HEK293 (cell line): ENCODE data around the gene C1orf35.

ENCODE experiments used
- BCL6B ChIP-seq: fragments of 450-650 bp; formaldehyde crosslinking; IDR thresholded peaks from 2 replicates; pipeline ENCODE4 v1.5.1; 2017; ENCODE audit warnings: missing biosample characterization, missing genetic modification characterization
- CTCF ChIP-seq: fragments of 450-650 bp; formaldehyde crosslinking; IDR thresholded peaks from 2 replicates; pipeline ENCODE4 v1.5.1; 2016; ENCODE audit warnings: missing biosample characterization, missing genetic modification characterization
- TCF7L2 ChIP-seq: IDR thresholded peaks from 2 replicates; pipeline ENCODE4 v1.6.1; 2011; ENCODE audit warnings: low read depth, mild to moderate bottlenecking, inconsistent platforms, low read length, moderate library complexity, borderline replicate concordance
- TRIM28 ChIP-seq: IDR thresholded peaks from 2 replicates; pipeline ENCODE4 v1.6.1; 2011; ENCODE audit warnings: low read length, control low read depth, borderline replicate concordance
- ZBTB7A ChIP-seq: fragments of 450-650 bp; formaldehyde crosslinking; IDR thresholded peaks from 2 replicates; pipeline ENCODE4 v1.5.1; 2016; ENCODE audit warnings: low read depth, missing biosample characterization, missing genetic modification characterization
- ZEB2 ChIP-seq: fragments of 450-650 bp; formaldehyde crosslinking; IDR thresholded peaks from 2 replicates; pipeline ENCODE4 v1.5.1; 2016; ENCODE audit warnings: missing biosample characterization, missing genetic modification characterization
- ZNF133 ChIP-seq: fragments of 450-650 bp; formaldehyde crosslinking; IDR thresholded peaks from 2 replicates; pipeline ENCODE4 v1.5.1; 2016; ENCODE audit warnings: missing biosample characterization, missing genetic modification characterization
- ZNF155 ChIP-seq: fragments of 450-650 bp; formaldehyde crosslinking; IDR thresholded peaks from 2 replicates; pipeline ENCODE4 v1.5.1; 2016; ENCODE audit warnings: missing biosample characterization, missing genetic modification characterization
- ZNF585B ChIP-seq: fragments of 450-650 bp; formaldehyde crosslinking; IDR thresholded peaks from 2 replicates; pipeline ENCODE4 v1.5.1; 2016; ENCODE audit warnings: missing biosample characterization, missing genetic modification characterization
- ZNF670 ChIP-seq: fragments of 450-650 bp; formaldehyde crosslinking; IDR thresholded peaks from 2 replicates; pipeline ENCODE4 v1.5.1; 2016; ENCODE audit warnings: missing biosample characterization, missing genetic modification characterization, low read depth
- ZNF76 ChIP-seq: fragments of 450-650 bp; formaldehyde crosslinking; IDR thresholded peaks from 2 replicates; pipeline ENCODE4; 2016; ENCODE audit warnings: low read depth, missing biosample characterization, missing genetic modification characterization, borderline replicate concordance
- TF ChIP-seq, protein P1 (sequence below): fragments of 450-650 bp; formaldehyde crosslinking; IDR thresholded peaks from 2 replicates; pipeline ENCODE4 v1.5.1; 2016; ENCODE audit warnings: missing biosample characterization, missing genetic modification characterization
- TF ChIP-seq, protein P2 (sequence below): fragments of 450-650 bp; formaldehyde crosslinking; IDR thresholded peaks from 2 replicates; pipeline ENCODE4 v1.5.1; 2017; ENCODE audit warnings: missing biosample characterization, missing genetic modification characterization
- TF ChIP-seq, protein P3 (sequence below): fragments of 450-650 bp; formaldehyde crosslinking; IDR thresholded peaks from 2 replicates; pipeline ENCODE4 v1.5.1; 2016; ENCODE audit warnings: missing biosample characterization, missing genetic modification characterization, low read depth

- TF ChIP-seq BCL6B (tag by site-specific recombination) = no peak
- TF ChIP-seq ZBTB7A (tag by site-specific recombination) = no peak
- no peak for TF ChIP-seq CTCF (tag by site-specific recombination)
- no peak for TF ChIP-seq ZNF155 (tag by site-specific recombination)
- TF ChIP-seq ZNF670 = no peak
- no peak for TF ChIP-seq TCF7L2
- no peak for TF ChIP-seq ZNF76 (tag by site-specific recombination)
- TF ChIP-seq ZNF585B (tag by site-specific recombination) = no peak
- TF ChIP-seq ZNF133 (tag by site-specific recombination) = no peak
- TF ChIP-seq, protein P1, sequence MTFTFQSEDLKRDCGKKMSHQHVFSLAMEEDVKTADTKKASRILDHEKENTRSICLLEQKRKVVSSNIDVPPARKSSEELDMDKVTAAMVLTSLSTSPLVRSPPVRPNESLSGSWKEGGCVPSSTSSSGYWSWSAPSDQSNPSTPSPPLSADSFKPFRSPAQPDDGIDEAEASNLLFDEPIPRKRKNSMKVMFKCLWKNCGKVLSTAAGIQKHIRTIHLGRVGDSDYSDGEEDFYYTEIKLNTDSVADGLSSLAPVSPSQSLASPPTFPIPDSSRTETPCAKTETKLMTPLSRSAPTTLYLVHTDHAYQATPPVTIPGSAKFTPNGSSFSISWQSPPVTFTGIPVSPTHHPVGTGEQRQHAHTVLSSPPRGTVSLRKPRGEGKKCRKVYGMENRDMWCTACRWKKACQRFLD (tag by site-specific recombination) = no peak
- TF ChIP-seq, protein P2, sequence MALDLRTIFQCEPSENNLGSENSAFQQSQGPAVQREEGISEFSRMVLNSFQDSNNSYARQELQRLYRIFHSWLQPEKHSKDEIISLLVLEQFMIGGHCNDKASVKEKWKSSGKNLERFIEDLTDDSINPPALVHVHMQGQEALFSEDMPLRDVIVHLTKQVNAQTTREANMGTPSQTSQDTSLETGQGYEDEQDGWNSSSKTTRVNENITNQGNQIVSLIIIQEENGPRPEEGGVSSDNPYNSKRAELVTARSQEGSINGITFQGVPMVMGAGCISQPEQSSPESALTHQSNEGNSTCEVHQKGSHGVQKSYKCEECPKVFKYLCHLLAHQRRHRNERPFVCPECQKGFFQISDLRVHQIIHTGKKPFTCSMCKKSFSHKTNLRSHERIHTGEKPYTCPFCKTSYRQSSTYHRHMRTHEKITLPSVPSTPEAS = no peak
- peak; percentile 91 for TF ChIP-seq TRIM28
- TF ChIP-seq, protein P3, sequence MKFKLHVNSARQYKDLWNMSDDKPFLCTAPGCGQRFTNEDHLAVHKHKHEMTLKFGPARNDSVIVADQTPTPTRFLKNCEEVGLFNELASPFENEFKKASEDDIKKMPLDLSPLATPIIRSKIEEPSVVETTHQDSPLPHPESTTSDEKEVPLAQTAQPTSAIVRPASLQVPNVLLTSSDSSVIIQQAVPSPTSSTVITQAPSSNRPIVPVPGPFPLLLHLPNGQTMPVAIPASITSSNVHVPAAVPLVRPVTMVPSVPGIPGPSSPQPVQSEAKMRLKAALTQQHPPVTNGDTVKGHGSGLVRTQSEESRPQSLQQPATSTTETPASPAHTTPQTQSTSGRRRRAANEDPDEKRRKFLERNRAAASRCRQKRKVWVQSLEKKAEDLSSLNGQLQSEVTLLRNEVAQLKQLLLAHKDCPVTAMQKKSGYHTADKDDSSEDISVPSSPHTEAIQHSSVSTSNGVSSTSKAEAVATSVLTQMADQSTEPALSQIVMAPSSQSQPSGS (tag by site-specific recombination) = no peak
- 0 out of 2 replicates have a peak, but pooled peaks have one; percentile 20 for TF ChIP-seq ZEB2 (tag by site-specific recombination)
These were observed 17.7 kb downstream of the C1orf35 start for GRCh38 chr1:228085287-228085951.
